GM18517 (cell line): ENCODE data around the gene NCKAP5.
"Not testable (repeated sequence)": the region's sequence is repeated elsewhere in the genome, so short reads cannot be mapped to it uniquely, and the experiment has no call there.

ENCODE experiments used
- ATAC-seq: cut with Tn5 transposase; IDR thresholded peaks from one replicate; pipeline ENCODE4 v1.9.1; 2021; ENCODE audit warnings: mild to moderate bottlenecking, moderate library complexity; ENCODE audit not compliant: unreplicated experiment

Gene NCKAP5

DNA sequence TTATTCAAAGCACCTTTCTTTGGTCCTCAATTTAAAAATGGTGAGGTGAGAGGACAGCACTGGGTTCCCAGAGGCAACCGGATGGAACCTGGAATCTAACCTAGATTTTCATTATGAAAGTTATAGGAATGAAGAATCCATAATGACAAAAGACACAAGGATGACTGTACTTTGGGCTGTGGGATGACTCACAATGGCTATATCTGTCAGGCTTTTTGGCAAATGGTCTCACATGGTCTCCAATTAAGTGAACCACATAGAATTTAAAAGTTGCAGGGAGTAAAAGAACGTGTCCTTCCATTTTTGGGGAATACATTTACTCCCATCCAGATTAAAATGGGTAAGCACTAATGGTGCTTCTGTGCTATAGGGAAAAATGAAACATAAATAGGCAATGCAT, 866.5 kb downstream of the NCKAP5 start:
- no peak for ATAC-seq

GRCh38 chr2:132699802-132700201, 868.5 kb downstream of the NCKAP5 start:
- ATAC-seq = not testable (repeated sequence)

DNA sequence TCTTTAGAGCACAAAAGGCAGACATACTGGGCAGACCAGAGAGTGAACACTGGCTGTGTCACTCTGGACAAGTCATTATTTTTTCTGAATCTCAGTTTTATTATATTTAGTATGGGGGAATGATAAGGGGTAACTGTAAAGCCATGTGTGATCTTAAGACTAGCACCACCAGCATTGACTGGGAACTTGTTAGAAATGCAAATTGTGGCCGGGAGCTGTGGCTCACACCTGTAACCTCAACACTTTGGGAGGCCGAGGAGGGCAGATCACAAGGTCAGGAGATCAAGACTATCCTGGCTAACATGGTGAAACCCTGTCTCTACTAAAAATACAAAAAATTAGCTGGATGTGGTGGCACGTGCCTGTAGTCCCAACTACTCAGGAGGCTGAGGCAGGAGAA, 869.9 kb downstream of the NCKAP5 start:
- ATAC-seq = not testable (repeated sequence)

- no peak for ATAC-seq
Measured at GRCh38 chr2:132697556-132698205, 870.6 kb downstream of the NCKAP5 start.

DNA sequence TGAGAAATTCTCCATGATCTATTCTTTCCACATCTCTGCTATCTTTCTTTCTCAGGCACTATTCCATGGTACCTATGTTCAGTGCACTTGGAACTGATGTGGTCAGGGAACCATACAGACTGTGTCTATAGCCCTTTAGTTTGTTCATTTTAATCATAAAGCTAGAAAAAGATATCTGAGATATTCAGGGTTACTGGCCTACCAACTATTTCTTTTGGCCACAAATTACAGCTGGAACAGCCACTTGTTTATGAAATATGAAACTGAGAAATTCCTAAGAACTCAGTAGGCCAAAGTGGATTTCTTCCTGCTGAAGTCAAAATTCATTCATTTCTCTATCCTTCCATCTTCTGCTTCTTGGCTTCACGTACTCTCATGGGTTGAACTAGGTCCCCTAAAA, 875.4 kb downstream of the NCKAP5 start:
- ATAC-seq = no peak

DNA sequence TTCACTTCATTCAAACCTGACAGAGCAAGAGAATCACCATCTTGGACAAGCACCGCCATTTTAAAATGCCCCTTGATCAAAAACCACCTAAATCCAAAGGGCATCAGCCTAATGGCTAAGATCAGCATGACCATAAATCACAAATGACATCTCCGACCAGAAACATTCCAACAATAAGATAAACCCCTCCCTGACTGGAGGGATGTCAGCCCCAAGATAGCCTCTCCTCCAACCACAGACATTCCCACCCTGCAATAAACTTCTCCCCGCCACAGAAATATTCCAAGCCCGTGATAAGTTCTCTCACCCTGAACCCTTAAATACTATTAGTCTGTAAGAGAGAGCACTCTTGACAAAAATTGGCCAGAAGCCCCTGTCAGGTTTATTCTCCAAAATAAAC, 876.7 kb downstream of the NCKAP5 start:
- no peak for ATAC-seq

DNA sequence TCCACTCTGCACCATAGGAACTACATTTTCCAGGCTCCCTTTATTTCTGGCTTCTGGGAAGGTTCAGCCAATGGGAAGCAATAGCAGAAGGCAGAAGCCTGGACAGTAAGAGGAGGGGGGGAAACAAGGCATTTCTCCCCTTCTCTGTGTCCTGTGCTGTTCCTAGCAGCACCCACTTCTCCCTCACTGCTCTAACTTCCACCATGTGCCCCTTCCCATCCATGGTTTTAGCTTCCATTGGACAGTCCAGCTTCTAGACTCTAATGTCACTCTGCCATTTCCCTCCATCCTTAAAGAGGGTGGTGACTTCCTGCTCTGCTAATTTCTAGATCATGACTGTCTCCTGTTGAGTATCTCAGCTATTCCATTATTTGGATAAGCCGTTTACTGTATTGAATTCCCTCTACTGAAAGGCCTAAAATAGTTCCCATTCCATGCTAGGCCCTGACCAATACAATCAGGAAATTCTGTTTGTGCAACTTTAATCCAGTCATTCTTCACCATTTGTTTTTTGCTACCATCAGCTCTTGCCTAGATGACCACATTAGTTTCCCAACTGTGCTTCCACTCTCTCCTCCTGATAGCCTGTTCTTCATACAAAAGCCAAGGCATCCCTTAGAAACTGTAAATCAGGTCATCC, 877.5 kb downstream of the NCKAP5 start:
- ATAC-seq = no peak

- ATAC-seq = no peak
Measured at GRCh38 chr2:132681766-132682165, 886.5 kb downstream of the NCKAP5 start.

DNA sequence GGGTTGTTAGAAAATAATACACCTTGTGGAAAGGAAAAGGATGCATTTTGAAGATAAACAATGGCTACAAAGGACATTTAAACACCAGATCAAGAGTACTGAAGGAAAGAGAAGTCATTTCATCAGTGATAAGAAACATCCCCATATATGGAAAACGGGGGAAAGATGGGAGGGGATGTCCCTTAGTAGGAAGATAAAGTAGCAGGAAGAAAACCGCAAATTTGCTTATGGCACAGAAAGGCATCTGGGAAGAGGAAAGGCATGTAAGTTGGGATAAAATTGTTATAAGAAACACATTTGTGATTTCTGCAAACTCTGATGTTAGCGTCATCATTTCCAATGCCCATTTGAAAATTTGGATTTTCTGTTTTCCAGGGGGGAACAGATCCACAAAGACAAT, 887.7 kb downstream of the NCKAP5 start:
- ATAC-seq = no peak

DNA sequence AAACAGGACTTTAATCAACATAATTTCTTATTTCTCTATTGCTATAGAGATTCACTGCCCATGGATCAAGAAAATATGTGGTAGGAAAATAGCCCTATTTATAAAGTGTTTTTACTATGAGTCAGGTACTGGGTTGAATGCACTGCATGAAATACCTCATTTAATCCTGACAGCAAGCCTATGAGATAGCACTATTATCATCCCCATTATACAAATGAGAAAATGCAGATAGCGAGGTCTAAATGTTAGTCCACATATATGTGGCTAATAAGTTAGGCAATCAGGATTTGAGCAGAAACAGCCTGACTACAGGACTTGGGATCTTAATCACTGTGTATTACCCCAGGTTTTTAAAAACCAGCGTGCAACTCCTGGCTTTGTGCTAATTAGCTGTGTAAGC, 889.8 kb downstream of the NCKAP5 start:
- ATAC-seq = no peak

DNA sequence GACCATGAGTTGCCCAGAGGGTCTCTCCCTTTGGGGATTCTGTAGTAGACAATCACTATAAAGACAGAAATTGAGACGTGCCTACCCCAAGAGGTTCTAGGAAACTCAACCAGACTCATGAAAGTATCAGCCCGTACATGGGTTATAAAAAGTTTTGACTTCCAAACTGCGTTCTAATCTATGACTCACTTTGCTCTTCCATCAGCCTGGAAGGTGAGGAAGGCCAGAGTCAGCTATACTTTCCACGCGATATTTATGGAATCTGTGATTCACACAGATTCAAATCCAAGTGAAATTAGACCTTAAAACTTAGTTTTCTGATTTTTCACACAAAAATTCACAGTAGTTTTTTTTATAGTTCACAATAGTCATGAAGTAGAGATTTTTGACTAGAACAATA, 890.6 kb downstream of the NCKAP5 start:
- no peak for ATAC-seq

DNA sequence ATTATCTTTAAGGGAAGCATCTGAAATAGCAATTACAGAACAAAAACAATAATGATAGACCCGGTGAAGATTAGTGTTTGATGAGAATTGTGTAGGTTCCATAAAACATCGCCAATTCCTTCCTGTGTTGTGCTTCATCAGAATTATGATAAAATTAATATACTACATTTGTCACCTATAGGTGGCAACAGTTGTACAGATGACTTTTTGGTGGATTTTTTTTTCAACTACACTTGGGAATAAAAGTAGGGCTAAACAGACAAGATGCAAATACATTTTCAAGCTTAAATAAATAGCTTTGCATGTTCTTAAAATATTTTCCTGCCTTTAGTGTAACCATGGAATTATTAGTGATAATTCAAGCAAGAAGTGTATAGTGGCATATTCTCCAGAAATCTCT, 891.3 kb downstream of the NCKAP5 start:
- no peak for ATAC-seq

DNA sequence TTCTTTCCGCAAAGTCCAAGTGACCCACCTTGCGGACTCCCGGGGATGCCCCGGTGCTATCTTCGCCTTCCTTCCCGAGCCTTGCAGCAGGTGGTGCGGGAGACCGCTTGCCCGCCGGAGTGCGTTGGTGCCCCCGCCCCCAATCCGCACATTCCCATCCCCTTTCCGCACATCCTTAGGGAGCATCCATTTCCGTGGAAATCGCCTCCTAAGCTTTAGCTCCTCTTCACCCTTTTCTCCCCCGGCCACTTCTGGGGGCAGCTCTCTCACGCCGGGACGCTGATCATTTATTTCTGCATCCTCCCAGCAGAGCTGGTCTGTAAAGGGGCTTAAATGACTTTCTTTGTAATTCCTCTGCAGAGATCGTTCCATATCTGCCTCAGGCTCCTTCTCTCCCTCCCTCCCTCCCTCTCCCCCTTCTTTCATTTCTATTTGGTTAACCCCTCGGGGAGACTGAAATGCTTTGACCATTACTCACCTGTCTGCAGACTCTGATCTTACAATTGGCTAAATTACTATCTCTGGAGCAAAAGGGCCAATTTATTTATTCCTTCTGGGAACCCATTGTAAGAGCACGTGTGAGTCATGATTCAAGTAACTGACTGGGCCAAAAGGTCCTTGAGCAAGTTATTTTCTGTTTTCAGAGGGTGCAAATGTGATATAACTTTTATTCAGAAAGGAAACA, 897.0 kb downstream of the NCKAP5 start:
- no peak for ATAC-seq

GRCh38 chr2:132670496-132671150, 897.6 kb downstream of the NCKAP5 start:
- no peak for ATAC-seq

DNA sequence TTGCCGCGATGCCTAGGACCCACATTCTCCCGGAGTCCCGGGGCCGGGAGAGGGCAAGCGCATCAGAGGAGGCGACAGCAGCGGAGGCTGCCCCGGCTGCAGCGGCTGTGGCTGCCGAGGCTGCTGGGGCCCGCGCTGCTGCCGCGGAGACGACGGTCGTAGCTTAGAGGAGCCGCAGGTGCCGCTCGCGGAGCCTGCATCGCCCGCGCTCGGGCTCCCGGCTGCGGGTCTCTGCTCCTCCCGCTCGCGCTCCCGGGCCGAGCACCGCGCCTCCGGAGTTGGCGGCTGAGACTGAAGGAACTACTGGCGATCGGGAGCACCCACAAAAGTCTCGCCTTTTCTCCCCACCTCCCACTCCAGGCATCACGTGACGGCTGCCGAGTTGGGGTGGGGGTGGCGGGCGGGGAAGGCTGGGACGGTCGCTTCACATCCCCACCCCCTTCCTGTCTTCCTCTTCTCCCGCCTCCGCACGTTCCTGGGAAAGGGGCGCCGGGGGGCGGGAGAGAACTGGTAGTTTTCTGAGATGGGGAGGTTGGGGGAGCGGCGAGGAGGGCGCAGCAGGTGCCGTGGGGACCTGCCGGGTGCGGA, 898.3 kb downstream of the NCKAP5 start, which contains the start of gene LYPD1:
TSS of gene LYPD1 (minus strand) at position 298 of the 588 bp plus-strand sequence. CDS start at position 25, 273 bp downstream.
- no peak for ATAC-seq

DNA sequence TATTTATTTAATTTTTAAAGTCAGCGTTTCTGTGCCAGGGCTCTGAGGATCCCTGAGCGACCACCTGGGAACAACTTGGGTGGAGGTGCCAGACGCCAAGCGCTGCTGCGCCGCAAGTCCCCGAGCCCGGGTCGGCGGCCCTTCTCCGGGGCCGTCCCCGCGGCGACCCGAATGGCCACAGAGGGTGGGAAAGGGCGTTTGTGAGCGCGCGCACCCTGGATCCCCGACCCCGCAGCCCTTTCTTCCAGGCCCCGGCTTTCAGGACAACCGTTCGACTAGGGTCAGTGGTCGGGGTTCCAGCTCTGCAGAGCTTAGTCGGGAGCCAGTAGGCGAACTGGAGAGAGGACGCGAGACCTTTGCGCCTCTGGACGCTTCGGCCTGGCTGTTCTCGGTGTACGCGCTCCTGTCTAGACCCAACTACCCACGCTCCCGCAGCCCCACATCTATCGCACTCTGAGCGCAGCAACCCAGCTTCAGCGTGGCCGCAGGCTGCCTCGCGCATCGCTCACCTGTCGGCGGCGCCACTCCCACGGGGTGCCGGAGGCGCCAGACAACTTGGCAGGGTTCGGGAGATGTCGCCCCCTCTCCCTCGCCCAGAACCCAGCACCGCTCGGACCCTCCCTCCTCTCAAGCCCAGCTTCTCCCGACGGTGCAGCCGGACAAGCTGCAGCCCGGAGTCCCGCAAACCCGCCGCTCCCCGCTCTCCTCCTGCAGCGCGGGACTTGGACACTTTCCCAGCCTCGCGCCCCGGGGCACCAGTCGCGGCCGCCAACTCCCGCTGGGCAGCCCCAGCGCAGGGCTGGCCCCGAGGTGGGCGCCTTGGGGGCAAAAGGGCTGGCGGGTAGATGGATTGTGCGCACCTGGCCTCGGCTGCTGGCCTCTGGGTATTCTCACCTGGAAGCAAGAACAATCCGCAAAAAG, 899.0 kb downstream of the NCKAP5 start:
- no peak for ATAC-seq

DNA sequence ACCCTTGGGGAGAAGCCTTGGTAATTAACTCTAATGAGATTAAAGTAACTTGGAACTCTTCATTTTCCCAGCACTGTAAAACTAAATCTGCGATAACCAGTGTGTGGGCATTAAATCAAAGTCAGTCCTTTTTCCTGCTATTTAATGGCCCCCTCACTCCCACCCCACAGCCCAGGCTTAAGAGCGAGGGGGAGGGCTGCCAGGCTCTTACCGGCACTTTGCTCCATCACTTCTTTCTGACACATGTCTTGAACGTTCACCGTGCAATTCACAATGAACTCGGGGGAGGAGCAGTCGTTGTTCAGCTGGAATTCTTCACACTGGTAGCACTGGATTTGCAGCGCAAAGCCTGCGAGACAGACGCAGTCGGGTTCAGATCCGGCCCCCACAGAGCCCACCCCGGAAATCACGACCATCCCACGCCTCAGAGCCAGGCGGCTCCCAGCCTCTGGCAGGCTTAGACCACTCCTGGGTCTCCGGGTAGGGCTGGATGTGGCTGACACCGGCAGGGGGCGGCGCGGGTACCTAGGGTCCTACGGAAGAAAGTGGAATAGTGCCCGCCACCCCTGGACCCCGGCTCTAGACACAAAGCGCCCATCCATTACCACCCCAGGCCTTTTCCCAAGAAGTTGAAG, 900.0 kb downstream of the NCKAP5 start:
- ATAC-seq = no peak

- no peak for ATAC-seq
Measured at GRCh38 chr2:132667706-132668105, 900.6 kb downstream of the NCKAP5 start.

GRCh38 chr2:132665401-132666140, 902.7 kb downstream of the NCKAP5 start:
- no peak for ATAC-seq
